ENCODE results near the gene NRG2. TPM values are rescaled to one million over a fixed set of nuclear protein-coding genes. Genes with fewer than 3 reads are reported as not detected.

The NRG2 gene
- total RNA-seq, 5 donors from 2014 or later (not counting 1 experiment from before 2014, with no cell fraction given), result 0.12 to 0.15 (median 0.12) TPM; not detected in 1

GRCh38 chr5:139882961-139883539 is 160.0 kb downstream of the NRG2 start:
- ChIA-PET POLR2A (no interaction called here), CTCF (no interaction called here)
- ATAC-seq (replicated peaks in 1 of 4), result no peak
- Mint-ChIP-seq H3K27me3 (peaks cover 7 to 19% of the 10 kb centered on the region in 2 donors), H3K36me3 (no peaks in the 10 kb centered on the region), H3K4me3 (no peak overlapping the region), H3K27ac (no peak overlapping the region), H3K9me3 (no peaks in the 10 kb centered on the region), H3K4me1 (no peaks in the 10 kb centered on the region)
- no peaks in the 10 kb centered on the region for H3K9me3 ChIP-seq
- H3K36me3 ChIP-seq (ENCODE audit: control insufficient read depth in 2 of 2, extremely low read depth in 1 of 2, insufficient read depth in 1 of 2, low read length in 1 of 2), result no peaks in the 10 kb centered on the region
- no peak overlapping the region for H3K4me3 ChIP-seq (ENCODE audit: control insufficient read depth in 1 of 2, extremely low read depth in 1 of 2, low read length in 1 of 2)
- H3K4me1 ChIP-seq (ENCODE audit: control insufficient read depth in 1 of 2, extremely low read depth in 1 of 2, insufficient read depth in 2 of 2, low read length in 2 of 2), result no peaks in the 10 kb centered on the region
- 85% methylated on average over 4 of the region's 10 CpGs for WGBS (ENCODE audit: insufficient coverage)
- H3K27ac ChIP-seq (ENCODE audit: low read length), result no peak overlapping the region
- H3K27me3 ChIP-seq (replicated peaks in 1 of 2; ENCODE audit: control insufficient read depth in 2 of 2, extremely low read depth in 1 of 2, insufficient read depth in 2 of 2, low read length in 1 of 2), result peaks cover 0 to 35% of the 10 kb centered on the region in 2 experiments
- DNase-seq, result no peak

- Mint-ChIP-seq H3K4me1 (no peaks in the 10 kb centered on the region), H3K9me3 (no peaks in the 10 kb centered on the region), H3K36me3 (no peaks in the 10 kb centered on the region), H3K4me3 (no peak overlapping the region), H3K27me3 (peaks cover 7 to 17% of the 10 kb centered on the region in 2 donors), H3K27ac (no peak overlapping the region)
- peaks cover 0 to 39% of the 10 kb centered on the region in 2 experiments for H3K27me3 ChIP-seq (replicated peaks in 1 of 2; ENCODE audit: control insufficient read depth in 2 of 2, extremely low read depth in 1 of 2, insufficient read depth in 2 of 2, low read length in 1 of 2)
- 83% methylated on average over 1 of the region's 3 CpGs for WGBS (ENCODE audit: insufficient coverage)
- H3K36me3 ChIP-seq (ENCODE audit: control insufficient read depth in 2 of 2, extremely low read depth in 1 of 2, insufficient read depth in 1 of 2, low read length in 1 of 2), result no peaks in the 10 kb centered on the region
- no peaks in the 10 kb centered on the region for H3K4me1 ChIP-seq (ENCODE audit: control insufficient read depth in 1 of 2, extremely low read depth in 1 of 2, insufficient read depth in 2 of 2, low read length in 2 of 2)
- DNase-seq (no peak), ATAC-seq (replicated peaks in 1 of 4) (no peak)
- H3K27ac ChIP-seq (ENCODE audit: low read length), result no peak overlapping the region
- no peaks in the 10 kb centered on the region for H3K9me3 ChIP-seq
- CTCF ChIA-PET, result no interaction called here
- POLR2A ChIA-PET, result no interaction called here
- H3K4me3 ChIP-seq (ENCODE audit: control insufficient read depth in 1 of 2, extremely low read depth in 1 of 2, low read length in 1 of 2), result no peak overlapping the region
Measured at GRCh38 chr5:139882316-139882715, 160.8 kb downstream of the NRG2 start.

- Histone ChIP-seq H3K36me3 (ENCODE audit: control insufficient read depth in 2 of 2, extremely low read depth in 1 of 2, insufficient read depth in 1 of 2, low read length in 1 of 2) (no peaks in the 10 kb centered on the region), H3K27ac (ENCODE audit: low read length) (no peak overlapping the region), H3K4me1 (ENCODE audit: control insufficient read depth in 1 of 2, extremely low read depth in 1 of 2, insufficient read depth in 2 of 2, low read length in 2 of 2) (peaks cover 0 to 3% of the 10 kb centered on the region in 2 experiments), H3K27me3 (replicated peaks in 1 of 2; ENCODE audit: control insufficient read depth in 2 of 2, extremely low read depth in 1 of 2, insufficient read depth in 2 of 2, low read length in 1 of 2) (peaks cover 0 to 45% of the 10 kb centered on the region in 2 experiments), H3K9me3 (no peaks in the 10 kb centered on the region), H3K4me3 (ENCODE audit: control insufficient read depth in 1 of 2, extremely low read depth in 1 of 2, low read length in 1 of 2) (no peak overlapping the region)
- peaks cover 7 to 17% of the 10 kb centered on the region in 2 donors for H3K27me3 Mint-ChIP-seq
- POLR2A ChIA-PET, result no interaction called here
- no peak overlapping the region for H3K27ac Mint-ChIP-seq
- H3K36me3 Mint-ChIP-seq, result no peaks in the 10 kb centered on the region
- DNase-seq (no peak), ATAC-seq (replicated peaks in 1 of 4) (no peak)
- no peaks in the 10 kb centered on the region for H3K9me3 Mint-ChIP-seq
- H3K4me3 Mint-ChIP-seq, result no peak overlapping the region
- peaks cover 0 to 5% (median 2%) of the 10 kb centered on the region in 3 donors for H3K4me1 Mint-ChIP-seq
- CTCF ChIA-PET, result interaction anchor here in 1 of 2 donors (0.6 kb wide), 1 partner anchor 1124 kb away, joined by 3 read pairs; no protein-coding TSS in a partner anchor
- 88% methylated on average over 5 of the region's 5 CpGs for WGBS (ENCODE audit: insufficient coverage)
Measured at GRCh38 chr5:139881143-139881733, 161.9 kb downstream of the NRG2 start.

- Histone ChIP-seq H3K27me3 (replicated peaks in 1 of 2; ENCODE audit: control insufficient read depth in 2 of 2, extremely low read depth in 1 of 2, insufficient read depth in 2 of 2, low read length in 1 of 2) (peaks cover 0 to 45% of the 10 kb centered on the region in 2 experiments), H3K4me1 (ENCODE audit: control insufficient read depth in 1 of 2, extremely low read depth in 1 of 2, insufficient read depth in 2 of 2, low read length in 2 of 2) (peaks cover 0 to 3% of the 10 kb centered on the region in 2 experiments), H3K27ac (ENCODE audit: low read length) (no peak overlapping the region), H3K4me3 (ENCODE audit: control insufficient read depth in 1 of 2, extremely low read depth in 1 of 2, low read length in 1 of 2) (no peak overlapping the region), H3K9me3 (no peaks in the 10 kb centered on the region), H3K36me3 (ENCODE audit: control insufficient read depth in 2 of 2, extremely low read depth in 1 of 2, insufficient read depth in 1 of 2, low read length in 1 of 2) (no peaks in the 10 kb centered on the region)
- ChIA-PET CTCF (interaction anchor here (0.6 to 0.7 kb wide), 2 partner anchors 15 to 113 kb away, joined by 5 to 8 read pairs; no protein-coding TSS in a partner anchor), POLR2A (interaction anchor here in 1 of 2 donors (0.7 kb wide), 1 partner anchor 9 kb away, joined by 5 read pairs; no protein-coding TSS in a partner anchor)
- DNase-seq (no peak), ATAC-seq (replicated peaks in 1 of 4) (no peak)
- Mint-ChIP-seq H3K9me3 (peaks cover 0 to 3% (median 3%) of the 10 kb centered on the region in 3 donors), H3K36me3 (no peaks in the 10 kb centered on the region), H3K27me3 (peaks cover 6 to 17% of the 10 kb centered on the region in 2 donors), H3K27ac (no peak overlapping the region), H3K4me1 (peaks cover 0 to 5% (median 2%) of the 10 kb centered on the region in 3 donors), H3K4me3 (no peak overlapping the region)
- WGBS (ENCODE audit: insufficient coverage), result 93% methylated on average over 3 of the region's 18 CpGs
Measured at GRCh38 chr5:139880416-139881142, 162.5 kb downstream of the NRG2 start.

GRCh38 chr5:139878093-139878492 is 165.0 kb downstream of the NRG2 start:
- peaks cover 0 to 5% (median 2%) of the 10 kb centered on the region in 3 donors for H3K4me1 Mint-ChIP-seq
- Histone ChIP-seq H3K36me3 (ENCODE audit: control insufficient read depth in 2 of 2, extremely low read depth in 1 of 2, insufficient read depth in 1 of 2, low read length in 1 of 2) (no peaks in the 10 kb centered on the region), H3K4me1 (ENCODE audit: control insufficient read depth in 1 of 2, extremely low read depth in 1 of 2, insufficient read depth in 2 of 2, low read length in 2 of 2) (peaks cover 0 to 3% of the 10 kb centered on the region in 2 experiments), H3K27ac (ENCODE audit: low read length) (no peak overlapping the region), H3K4me3 (ENCODE audit: control insufficient read depth in 1 of 2, extremely low read depth in 1 of 2, low read length in 1 of 2) (no peak overlapping the region), H3K27me3 (replicated peaks in 1 of 2; ENCODE audit: control insufficient read depth in 2 of 2, extremely low read depth in 1 of 2, insufficient read depth in 2 of 2, low read length in 1 of 2) (peaks cover 0 to 41% of the 10 kb centered on the region in 2 experiments), H3K9me3 (no peaks in the 10 kb centered on the region)
- ATAC-seq (replicated peaks in 1 of 4) (no peak), DNase-seq (no peak)
- H3K9me3 Mint-ChIP-seq, result peaks cover 0 to 4% (median 3%) of the 10 kb centered on the region in 3 donors
- H3K27me3 Mint-ChIP-seq, result peaks cover 10 to 17% of the 10 kb centered on the region in 2 donors
- ChIA-PET POLR2A (no interaction called here), CTCF (no interaction called here)
- WGBS (ENCODE audit: insufficient coverage), result 77% methylated on average over 2 of the region's 3 CpGs
- H3K27ac Mint-ChIP-seq, result no peak overlapping the region
- H3K36me3 Mint-ChIP-seq, result no peaks in the 10 kb centered on the region
- H3K4me3 Mint-ChIP-seq, result no peak overlapping the region

- Mint-ChIP-seq H3K9me3 (peaks cover 0 to 4% (median 3%) of the 10 kb centered on the region in 3 donors), H3K27ac (peak overlapping the region in 1 of 2 donors; percentile 17), H3K27me3 (peaks cover 11 to 18% of the 10 kb centered on the region in 2 donors), H3K4me1 (peaks cover 0 to 5% (median 2%) of the 10 kb centered on the region in 3 donors), H3K36me3 (no peaks in the 10 kb centered on the region), H3K4me3 (no peak overlapping the region)
- Histone ChIP-seq H3K27me3 (replicated peaks in 1 of 2; ENCODE audit: control insufficient read depth in 2 of 2, extremely low read depth in 1 of 2, insufficient read depth in 2 of 2, low read length in 1 of 2) (peaks cover 0 to 40% of the 10 kb centered on the region in 2 experiments), H3K9me3 (no peaks in the 10 kb centered on the region), H3K4me1 (ENCODE audit: control insufficient read depth in 1 of 2, extremely low read depth in 1 of 2, insufficient read depth in 2 of 2, low read length in 2 of 2) (peaks cover 0 to 3% of the 10 kb centered on the region in 2 experiments), H3K27ac (ENCODE audit: low read length) (no peak overlapping the region), H3K4me3 (ENCODE audit: control insufficient read depth in 1 of 2, extremely low read depth in 1 of 2, low read length in 1 of 2) (no peak overlapping the region), H3K36me3 (ENCODE audit: control insufficient read depth in 2 of 2, extremely low read depth in 1 of 2, insufficient read depth in 1 of 2, low read length in 1 of 2) (no peaks in the 10 kb centered on the region)
- CTCF ChIA-PET, result interaction anchor here in 1 of 2 donors (0.6 kb wide), 1 partner anchor 10 kb away, joined by 3 read pairs; no protein-coding TSS in a partner anchor
- POLR2A ChIA-PET, result no interaction called here
- ATAC-seq (replicated peaks in 1 of 4) (peak in 1 of 4 experiments; percentile 35), DNase-seq (no peak)
- 57% methylated on average over 5 of the region's 6 CpGs for WGBS (ENCODE audit: insufficient coverage)
Measured at GRCh38 chr5:139877129-139877597, 165.9 kb downstream of the NRG2 start.
